LNCaP clone FGC (cell line): ENCODE measurements around the gene MRPL51.

Experiments used
- DNase-seq: peaks from one replicate; pipeline ENCODE4 v3.0.0-alpha.2; 2011; ENCODE audit warnings: low read depth
- H3K4me3 ChIP-seq: 2 replicates; pipeline ENCODE4 v1.5.1; 2011; ENCODE audit warnings: mild to moderate bottlenecking, low read depth, low read length, control low read depth
- CTCF ChIP-seq: IDR thresholded peaks from 2 replicates; pipeline ENCODE4 v1.5.1; 2012; ENCODE audit warnings: mild to moderate bottlenecking; ENCODE audit not compliant: control insufficient read depth, insufficient read depth; ENCODE audit errors: extremely low read depth

Gene MRPL51

GRCh38 chr12:6534945-6535696 lies 42.1 kb upstream of the MRPL51 start:
- H3K4me3 ChIP-seq: peak overlapping the region; percentile 98
- no peak for TF ChIP-seq CTCF
- no peak for DNase-seq

GRCh38 chr12:6534695-6534944 lies 41.6 kb upstream of the MRPL51 start:
- no peak for DNase-seq
- no peak for TF ChIP-seq CTCF
- peak overlapping the region; percentile 98 for H3K4me3 ChIP-seq

DNA sequence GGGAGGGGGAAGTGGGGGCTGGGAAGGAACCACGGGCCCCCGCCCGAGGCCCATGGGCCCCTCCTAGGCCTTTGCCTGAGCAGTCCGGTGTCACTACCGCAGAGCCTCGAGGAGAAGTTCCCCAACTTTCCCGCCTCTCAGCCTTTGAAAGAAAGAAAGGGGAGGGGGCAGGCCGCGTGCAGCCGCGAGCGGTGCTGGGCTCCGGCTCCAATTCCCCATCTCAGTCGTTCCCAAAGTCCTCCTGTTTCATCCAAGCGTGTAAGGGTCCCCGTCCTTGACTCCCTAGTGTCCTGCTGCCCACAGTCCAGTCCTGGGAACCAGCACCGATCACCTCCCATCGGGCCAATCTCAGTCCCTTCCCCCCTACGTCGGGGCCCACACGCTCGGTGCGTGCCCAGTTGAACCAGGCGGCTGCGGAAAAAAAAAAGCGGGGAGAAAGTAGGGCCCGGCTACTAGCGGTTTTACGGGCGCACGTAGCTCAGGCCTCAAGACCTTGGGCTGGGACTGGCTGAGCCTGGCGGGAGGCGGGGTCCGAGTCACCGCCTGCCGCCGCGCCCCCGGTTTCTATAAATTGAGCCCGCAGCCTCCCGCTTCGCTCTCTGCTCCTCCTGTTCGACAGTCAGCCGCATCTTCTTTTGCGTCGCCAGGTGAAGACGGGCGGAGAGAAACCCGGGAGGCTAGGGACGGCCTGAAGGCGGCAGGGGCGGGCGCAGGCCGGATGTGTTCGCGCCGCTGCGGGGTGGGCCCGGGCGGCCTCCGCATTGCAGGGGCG lies 41.0 kb upstream of the MRPL51 start, which contains the start of gene GAPDH:
TSS of gene GAPDH (plus strand) at position 595 of the 772 bp plus-strand sequence. CDS start 316 bp downstream, outside the sequence.
- peak within 1 kb of the TSS; percentile 98 for H3K4me3 ChIP-seq
- TF ChIP-seq CTCF: no peak
- peak; percentile 91 for DNase-seq

DNA sequence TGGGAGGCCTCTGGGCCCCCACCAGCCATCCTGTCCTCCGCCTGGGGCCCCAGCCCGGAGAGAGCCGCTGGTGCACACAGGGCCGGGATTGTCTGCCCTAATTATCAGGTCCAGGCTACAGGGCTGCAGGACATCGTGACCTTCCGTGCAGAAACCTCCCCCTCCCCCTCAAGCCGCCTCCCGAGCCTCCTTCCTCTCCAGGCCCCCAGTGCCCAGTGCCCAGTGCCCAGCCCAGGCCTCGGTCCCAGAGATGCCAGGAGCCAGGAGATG lies 40.5 kb upstream of the MRPL51 start:
- TF ChIP-seq CTCF: no peak
- H3K4me3 ChIP-seq: peak overlapping the region; percentile 98
- DNase-seq: no peak

DNA sequence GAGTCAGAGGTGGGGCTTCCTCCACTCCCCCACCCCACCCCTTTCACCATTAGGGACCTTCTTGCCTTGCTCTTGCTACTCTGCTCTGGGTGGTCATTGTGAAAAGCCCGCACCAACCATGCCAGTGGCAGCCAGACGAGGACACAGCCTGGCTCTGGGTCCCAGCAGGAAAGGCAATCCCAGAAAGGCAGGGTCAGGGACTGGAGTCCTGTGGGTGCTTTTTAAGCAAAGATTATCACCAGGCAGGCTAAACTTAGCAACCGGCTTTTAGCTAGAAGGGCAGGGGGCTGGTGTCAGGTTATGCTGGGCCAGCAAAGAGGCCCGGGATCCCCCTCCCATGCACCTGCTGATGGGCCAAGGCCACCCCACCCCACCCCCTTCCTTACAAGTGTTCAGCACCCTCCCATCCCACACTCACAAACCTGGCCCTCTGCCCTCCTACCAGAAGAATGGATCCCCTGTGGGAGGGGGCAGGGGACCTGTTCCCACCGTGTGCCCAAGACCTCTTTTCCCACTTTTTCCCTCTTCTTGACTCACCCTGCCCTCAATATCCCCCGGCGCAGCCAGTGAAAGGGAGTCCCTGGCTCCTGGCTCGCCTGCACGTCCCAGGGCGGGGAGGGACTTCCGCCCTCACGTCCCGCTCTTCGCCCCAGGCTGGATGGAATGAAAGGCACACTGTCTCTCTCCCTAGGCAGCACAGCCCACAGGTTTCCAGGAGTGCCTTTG lies 40.0 kb upstream of the MRPL51 start:
- DNase-seq: peak; percentile 45
- H3K4me3 ChIP-seq: peak overlapping the region; percentile 98
- no peak for TF ChIP-seq CTCF

GRCh38 chr12:6532051-6532926 lies 39.2 kb upstream of the MRPL51 start:
- TF ChIP-seq CTCF: no peak
- no peak for DNase-seq
- peak overlapping the region; percentile 98 for H3K4me3 ChIP-seq
